CD4-positive, alpha-beta T cell treated with Interferon gamma for 1 hour (primary cell): Measurements from ENCODE around the gene ATP10A.
"Not testable (repeated sequence)": the region's sequence is repeated elsewhere in the genome, so short reads cannot be mapped to it uniquely, and the experiment has no call there.

Experiments used
- DNase-seq: peaks from one replicate; pipeline ENCODE4 v3.0.0-alpha.2; 2020

Gene ATP10A

DNA sequence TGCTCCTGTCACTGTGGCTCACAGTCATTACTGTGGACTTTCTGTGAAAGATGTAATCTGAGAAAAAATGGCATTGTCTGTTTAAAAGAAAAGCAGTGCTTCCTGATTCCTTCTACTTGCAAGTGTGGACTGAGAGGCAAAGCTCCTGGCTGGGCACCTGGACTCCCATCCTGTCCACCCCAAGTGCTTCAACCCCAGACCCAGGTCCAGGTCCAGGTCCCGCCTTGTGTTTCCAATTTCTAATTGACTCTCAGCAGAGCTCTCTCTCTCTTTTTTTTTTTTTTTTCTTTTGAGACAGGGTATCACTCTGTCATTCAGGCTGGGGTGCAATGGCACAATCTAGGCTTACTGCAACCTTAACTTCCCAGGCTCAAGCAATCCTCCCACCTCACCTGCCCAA lies 94.9 kb downstream of the ATP10A start:
- DNase-seq = no peak

DNA sequence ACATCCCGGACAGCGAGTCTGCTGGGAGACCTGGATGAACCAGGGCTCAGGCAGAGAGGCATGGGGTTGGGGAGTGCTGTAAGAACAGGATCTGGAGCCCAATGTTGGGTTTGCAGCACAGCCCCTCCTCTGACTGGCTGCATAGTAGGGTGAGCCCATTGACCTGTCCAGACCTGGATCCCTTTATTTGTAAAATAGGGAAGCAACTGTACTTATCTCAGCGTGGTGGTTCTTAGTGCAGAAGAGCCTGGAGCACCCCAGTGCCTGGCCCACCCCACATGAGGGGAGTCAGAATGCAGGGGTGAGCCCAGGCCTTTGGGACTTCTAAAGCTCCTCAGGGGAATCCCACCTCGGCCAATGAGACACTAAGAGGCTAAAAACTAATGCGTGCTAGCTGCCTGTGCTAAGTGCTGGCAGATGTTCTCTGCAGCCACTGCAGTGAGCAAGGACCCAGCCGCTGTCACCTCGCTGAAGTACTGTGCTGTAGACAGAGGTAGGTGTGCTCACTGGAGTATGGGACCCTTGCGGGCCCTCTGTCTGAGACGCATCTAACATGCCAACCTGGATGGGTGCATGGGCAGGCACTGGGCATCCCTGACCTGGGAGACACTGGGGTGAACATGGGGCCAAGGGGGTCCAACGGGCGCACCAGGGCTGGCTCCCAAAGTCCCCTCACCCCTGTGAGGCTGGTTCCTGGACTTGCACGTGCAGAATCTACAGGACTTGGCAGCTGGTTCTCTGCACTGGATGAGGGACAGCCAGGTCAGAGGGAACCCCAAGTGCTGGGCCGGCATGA lies 95.6 kb downstream of the ATP10A start:
- DNase-seq = no peak

GRCh38 chr15:25766417-25766816 lies 96.7 kb downstream of the ATP10A start:
- no peak for DNase-seq

GRCh38 chr15:25764980-25765735 lies 98.0 kb downstream of the ATP10A start:
- no peak for DNase-seq

DNA sequence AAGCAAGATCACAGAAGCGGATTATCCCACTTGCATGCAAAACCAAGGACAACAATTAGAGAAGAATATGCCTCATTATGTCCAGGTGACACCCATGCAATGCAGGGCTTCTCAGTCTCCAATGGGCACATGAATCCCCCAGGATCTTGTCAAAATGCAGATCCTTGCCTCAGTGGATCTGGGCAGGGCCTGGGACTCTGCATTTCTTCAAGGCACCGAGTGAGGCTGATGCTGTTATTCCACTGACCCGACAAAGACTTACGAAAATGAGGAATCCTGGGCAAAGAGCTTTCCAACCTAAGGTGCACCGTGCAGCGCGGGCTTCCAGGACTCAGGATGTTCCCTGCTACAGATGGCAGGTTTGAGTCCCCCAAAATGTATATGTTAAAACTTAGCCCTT lies 99.2 kb downstream of the ATP10A start:
- no peak for DNase-seq

DNA sequence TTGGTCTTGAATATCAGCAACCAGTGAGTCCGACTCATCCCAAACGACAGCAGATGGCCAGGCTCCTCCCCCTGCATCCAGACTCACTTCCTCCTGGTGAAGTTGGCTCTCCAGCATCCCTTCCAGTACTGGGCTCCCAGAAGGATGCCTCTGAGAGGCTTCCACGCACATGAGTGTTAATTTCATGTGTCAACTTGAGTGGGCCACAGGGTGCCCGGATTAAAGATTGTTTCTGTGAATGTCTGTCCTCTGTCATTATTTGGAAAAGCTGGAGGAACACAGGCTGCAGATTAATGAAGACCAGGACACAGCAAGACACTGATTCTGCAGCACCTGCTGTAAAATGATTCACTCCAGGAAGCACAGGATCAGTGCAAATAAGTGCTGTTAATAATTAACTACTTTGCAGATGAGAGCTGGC lies 99.8 kb downstream of the ATP10A start:
- no peak for DNase-seq

GRCh38 chr15:25761971-25762662 lies 101.0 kb downstream of the ATP10A start:
- DNase-seq = peak; percentile 24

DNA sequence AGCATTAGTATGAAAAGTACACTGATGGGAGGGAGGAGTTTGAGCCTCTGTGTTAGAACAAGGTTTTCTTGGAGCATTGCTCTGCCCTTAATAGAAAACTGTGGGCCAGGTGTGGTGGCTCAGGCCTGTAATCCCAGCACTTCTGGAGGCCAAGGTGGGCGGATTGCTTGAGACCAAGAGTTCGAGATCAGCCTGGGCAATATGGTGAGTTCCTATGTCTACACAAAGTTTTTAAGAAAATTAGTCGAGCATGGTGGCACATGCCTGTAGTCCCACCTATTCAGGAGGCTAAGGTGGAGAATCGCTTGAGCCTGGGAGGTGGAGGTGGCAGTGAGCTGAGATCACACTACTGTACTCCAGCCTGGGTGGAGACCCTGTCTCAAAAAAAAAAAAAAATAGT lies 103.7 kb downstream of the ATP10A start:
- no peak for DNase-seq

DNA sequence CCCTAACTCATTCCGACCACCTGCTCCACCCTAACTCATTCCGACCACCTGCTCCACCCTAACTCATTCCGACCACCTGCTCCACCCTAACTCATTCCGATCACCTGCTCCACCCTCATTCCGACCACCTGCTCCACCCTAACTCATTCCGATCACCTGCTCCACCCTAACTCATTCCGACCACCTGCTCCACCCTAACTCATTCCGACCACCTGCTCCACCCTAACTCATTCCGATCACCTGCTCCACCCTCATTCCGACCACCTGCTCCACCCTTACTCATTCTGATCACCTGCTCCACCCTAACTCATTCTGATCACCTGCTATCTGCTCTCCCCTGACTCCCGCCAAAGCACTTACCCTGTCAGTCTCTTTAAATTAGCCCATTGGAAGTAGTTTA lies 104.5 kb downstream of the ATP10A start:
- DNase-seq = not testable (repeated sequence)

DNA sequence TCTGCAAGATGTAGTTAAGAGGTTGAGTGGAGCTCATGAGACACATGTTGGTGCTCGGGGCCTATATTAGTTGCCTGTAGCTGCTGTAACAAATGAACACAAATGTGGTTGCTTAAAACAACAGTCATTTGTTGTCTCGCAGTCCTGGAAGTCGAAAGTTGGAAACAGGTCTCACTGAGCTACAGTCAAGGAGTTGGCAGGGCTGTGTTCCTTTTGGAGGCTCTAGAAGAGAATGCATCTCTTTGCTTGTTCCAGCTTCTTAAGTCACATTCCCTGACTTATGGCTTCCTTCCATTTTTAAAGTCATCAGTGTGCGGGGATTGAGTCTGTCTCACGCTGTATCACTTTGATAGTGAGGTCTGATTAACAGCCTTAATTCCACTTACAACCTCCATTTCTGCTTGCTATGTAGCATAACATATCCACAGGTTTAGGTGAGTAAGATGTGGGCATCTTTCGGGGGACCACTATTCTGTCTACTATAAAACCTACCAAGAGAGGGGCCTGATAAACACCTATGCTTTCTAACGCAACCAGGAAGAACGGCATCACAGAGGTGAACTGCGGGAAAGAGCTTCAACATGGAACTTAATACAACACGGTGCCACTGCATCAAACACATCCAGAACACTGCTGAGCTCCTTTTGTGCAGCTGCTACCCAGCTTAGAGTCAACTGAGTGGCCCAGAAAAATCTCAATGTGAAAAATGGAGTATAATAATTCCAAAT lies 119.4 kb downstream of the ATP10A start:
- DNase-seq = no peak

DNA sequence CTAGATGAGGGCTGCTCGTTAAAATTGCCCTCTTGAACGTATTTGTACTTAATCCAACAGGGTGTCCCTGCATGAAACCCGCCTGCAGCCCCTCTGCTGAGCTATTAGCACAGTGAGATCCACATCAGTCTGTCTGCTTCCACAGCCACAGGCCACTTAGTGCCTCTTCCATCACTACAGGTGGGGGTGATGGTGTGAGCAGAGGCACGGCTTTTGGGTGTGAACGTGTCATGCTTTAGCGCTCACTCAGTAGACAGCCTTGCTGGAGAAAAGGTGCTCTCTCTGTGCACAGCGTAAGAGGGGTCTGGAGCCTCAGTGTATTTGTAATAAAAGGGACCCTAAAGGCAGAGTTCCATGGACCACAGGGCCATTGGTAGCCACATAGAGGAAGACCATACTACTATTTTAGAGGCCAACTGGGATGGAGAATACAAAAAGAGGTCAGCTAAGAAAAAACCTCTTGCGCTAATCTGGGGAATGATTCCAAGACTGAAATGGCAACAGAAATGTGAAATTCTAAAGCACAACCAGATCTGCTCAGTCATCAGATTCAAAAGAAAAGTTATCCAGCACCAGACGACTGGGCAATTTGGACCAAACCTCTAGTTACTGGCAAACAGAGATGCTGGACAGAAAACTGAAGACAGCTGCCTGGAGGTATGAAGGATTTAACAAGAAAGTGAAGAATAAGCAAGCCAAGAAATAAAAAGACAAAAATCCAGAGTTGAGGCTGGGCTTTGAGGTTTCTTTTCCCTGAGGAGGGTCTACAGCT lies 120.2 kb downstream of the ATP10A start:
- no peak for DNase-seq

- DNase-seq = no peak
Measured at GRCh38 chr15:25742041-25742730, 120.9 kb downstream of the ATP10A start.

DNA sequence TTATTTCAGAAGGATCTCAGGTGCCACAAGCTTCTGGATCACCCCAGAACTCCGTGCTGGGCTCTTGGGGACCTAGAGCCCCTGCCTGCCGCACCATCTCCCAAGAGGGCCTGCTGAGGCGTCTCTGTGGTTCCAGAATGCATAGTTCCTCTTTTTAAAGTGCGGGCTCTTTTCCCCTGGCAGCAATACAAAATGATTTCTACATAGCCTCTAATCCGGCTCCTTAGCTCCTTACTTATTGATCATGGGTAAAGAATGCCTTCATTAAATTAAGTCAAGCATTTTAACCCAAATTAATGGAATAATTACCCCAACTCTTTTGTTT lies 121.9 kb downstream of the ATP10A start:
- DNase-seq = no peak

DNA sequence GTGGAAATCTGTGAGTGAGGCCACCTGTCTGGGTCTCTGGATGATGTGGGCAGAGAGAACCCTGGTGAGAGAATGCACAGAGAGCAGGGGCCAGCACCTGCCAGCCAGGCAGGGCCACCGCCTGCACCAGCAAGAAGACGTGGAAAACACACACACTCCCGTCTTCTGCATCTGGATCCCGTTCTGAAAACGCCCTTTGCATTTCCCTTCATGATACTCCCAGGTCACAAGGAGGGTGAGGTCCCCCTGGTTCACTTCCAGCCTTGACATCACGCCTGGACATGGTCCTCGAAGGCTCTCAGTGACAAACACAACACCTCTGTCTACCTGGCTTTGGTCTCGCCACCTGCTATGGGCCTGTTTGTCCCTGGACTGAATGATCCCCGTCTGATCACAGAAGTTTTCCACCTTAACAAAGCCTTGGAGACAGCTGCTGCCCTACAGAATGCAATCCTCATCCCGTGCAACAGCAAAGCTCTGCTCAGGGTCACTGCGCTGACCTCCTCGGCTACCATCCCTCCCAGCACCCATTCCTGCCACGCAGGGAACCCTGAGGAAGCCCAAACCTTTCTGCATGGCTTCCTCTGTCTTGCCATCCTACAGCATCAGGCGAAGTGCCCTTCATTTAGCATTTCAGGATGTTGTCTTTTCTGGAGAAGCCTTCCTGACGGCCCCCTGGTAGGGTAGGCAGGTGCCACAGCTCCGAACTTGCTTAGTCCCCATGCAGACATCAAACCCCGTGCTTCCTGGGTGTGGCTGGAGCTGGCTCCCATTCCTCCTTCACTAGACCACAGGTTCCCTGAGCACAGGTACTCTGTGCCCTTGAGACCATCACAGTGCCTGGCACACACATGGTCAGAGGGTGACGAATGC lies 122.5 kb downstream of the ATP10A start:
- DNase-seq = no peak

DNA sequence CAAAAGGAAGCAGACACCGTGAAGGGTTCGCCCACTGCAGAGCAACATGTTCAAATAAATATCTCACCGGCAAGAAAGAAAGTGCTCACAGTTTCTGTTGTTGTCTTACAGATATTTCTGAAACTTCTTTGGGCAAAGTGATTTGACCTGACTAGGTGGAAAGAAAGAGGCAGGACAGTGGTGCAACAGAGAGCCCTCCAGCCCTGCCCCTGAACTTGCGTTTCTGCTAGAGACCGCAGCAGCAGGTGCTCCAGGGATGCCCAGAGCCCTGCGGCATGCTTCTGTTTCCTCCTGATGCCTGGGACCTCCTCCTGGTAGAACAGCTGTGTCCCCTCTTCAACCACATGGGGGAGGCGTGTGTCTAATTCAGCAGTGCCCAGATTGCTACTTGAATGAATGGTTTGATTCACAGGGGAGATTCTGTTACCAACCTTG lies 123.4 kb downstream of the ATP10A start:
- DNase-seq = peak; percentile 20

GRCh38 chr15:25738171-25738965 lies 124.8 kb downstream of the ATP10A start:
- DNase-seq = no peak

DNA sequence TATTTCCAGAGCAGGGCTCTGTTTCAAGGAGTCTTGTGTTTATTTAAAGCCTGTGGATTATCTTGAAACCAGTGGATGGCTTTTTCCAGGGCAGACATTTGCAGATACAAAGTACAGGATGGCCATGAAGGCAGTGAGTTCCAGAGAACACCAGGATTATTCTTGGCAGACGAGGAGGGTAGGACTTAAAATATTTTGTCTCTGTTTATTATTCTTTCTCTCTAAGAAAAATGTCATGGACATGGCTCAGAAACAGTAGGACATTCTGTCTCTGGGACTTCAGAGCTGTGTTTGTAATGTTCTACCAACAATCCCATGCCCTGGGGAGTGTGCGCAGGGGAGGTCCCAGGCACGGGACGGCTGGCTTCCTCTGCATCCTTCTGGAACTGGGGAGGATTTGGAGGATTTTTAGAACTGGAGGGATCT lies 125.9 kb downstream of the ATP10A start:
- DNase-seq = no peak

DNA sequence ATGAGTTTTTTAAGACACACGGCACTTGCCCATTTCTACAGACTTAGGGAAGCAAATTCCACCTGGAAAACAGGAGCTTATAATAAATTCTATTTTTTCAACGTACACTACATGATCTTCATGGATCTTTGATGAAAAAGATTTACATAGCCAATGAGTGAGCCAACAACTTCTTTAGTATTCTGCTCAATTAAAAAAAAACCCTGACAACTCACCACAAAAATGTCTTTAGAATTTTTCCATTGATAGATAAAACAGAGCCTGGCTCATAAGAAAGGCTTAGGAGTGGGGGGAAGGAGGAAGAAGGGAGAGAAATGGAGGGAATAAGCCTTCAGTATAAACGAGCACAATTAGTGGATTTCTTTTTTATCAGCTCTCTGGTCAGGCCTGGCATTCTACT lies 126.7 kb downstream of the ATP10A start:
- no peak for DNase-seq

DNA sequence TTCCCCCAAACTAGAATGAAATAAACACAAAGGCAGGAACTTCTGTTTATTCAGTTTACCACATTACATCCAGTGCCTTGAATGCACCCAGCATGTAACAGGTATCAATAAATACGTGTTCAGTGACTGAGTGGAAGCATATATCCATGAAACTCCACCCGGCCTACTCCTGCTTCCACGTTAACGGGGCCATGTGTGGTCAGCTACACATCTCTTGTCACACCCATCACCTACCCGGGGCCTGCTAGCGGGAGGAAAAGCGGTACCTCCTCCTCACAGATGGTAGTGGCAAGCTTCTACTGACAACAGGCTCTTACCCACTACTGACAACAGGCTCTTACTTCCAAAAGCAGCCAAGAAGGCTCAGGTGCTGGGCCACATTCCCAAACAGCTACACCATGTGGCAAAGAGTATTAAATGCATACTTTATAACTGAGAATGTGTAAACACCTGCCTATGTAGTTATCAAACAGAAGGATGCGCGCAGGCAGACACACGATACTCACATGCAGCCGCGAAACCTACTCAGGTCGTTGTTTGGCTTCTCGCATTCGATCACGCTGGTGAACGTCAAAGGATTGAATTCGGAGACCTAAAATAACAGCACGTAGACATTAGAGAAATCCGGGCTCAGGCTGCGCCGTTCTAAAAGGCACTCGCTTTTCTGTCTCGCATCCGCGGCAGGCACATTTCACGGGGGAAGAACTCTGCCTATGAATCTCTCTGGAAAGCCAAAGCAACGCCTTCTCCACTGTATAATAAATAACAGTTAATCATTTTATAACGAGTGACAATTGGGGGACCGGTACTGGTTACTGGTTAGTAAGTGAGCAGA lies 127.4 kb downstream of the ATP10A start:
- DNase-seq = no peak
